ENCODE results near the gene POLR2H. TPM values are rescaled to one million over a fixed set of nuclear protein-coding genes. Genes with fewer than 3 reads are reported as not detected.
A peak's percentile ranks its signal among the peaks of the same experiment; 100 is the strongest.

Gene POLR2H
- total and polyA plus RNA-seq, 2 of the 4 experiments (the other 2 are of a cell fraction) = 47.7 to 130 TPM

- H3K9me3 ChIP-seq (ENCODE audit: control insufficient read depth, insufficient read depth, low read length) = no peaks in the 10 kb centered on the region
- peaks cover 11% of the 10 kb centered on the region for H4K20me1 ChIP-seq (ENCODE audit: insufficient read depth, low read length)
- peak overlapping the region; percentile 7 to 80; a peak in 3 of 4 replicates for H4K8ac ChIP-seq (ENCODE audit: low read depth in 2 of 2, low read length in 2 of 2)
- H3K14ac ChIP-seq (replicated peaks; ENCODE audit: low read depth, low read length) = peak overlapping the region; percentile 94
- H3K4ac ChIP-seq (ENCODE audit: low read depth, low read length) = peak overlapping the region; percentile 90
- BruUV-seq (replicated peaks) = TSS peak; percentile 30
- no peak overlapping the region for H2BK20ac ChIP-seq (ENCODE audit: low read depth, low read length)
- peak overlapping the region; percentile 93 for H2BK5ac ChIP-seq (ENCODE audit: low read depth, low read length, poor library complexity, severe bottlenecking)
- peaks cover 7% of the 10 kb centered on the region for H3K4me1 ChIP-seq (ENCODE audit: control insufficient read depth, insufficient read depth, low read length)
- CTCF ChIA-PET = interaction anchor here (1.0 to 1.1 kb wide), 2 partner anchors 9 kb away, joined by 6 to 11 read pairs; no protein-coding TSS in a partner anchor
- peak overlapping the region; percentile 85 for H2AK5ac ChIP-seq (ENCODE audit: low read depth, low read length)
- H3K18ac ChIP-seq (ENCODE audit: low read depth, low read length) = peak overlapping the region; percentile 61; the same call in 1 of the 2 replicates
- no peak overlapping the region; the same call in 2 of the 3 replicates for H2BK15ac ChIP-seq (ENCODE audit: low read depth, low read length)
- H3K27me3 ChIP-seq (ENCODE audit: control insufficient read depth, insufficient read depth, low read length) = no peaks in the 10 kb centered on the region
- dilution Hi-C loops (cut with HindIII; ENCODE audit: low sequenced_read_pairs, unreplicated experiment) (loop anchor here (25.0 kb wide), 1 partner anchor 174 kb away; no protein-coding TSS in a partner anchor), in situ Hi-C loops (cut with MboI; ENCODE audit: low sequenced_read_pairs) (no loop called here), intact Hi-C loops (cut with micrococcal nuclease) (loop anchor here (2.0 kb wide), 1 partner anchor 48 kb away; the partner anchor contains the start of gene EIF4G1)
- peaks cover 10% of the 10 kb centered on the region for H3K36me3 ChIP-seq (ENCODE audit: control insufficient read depth, insufficient read depth, low read length)
- H3K23ac ChIP-seq (ENCODE audit: low read depth, low read length) = peak overlapping the region; percentile 91
- ATAC-seq (ENCODE audit: low read depth) (peak; percentile 64), DNase-seq (peak; percentile 97)
- TF ChIP-seq RAD21 (IDR thresholded peaks at IDR 0.05; ENCODE audit: low read length) = peak; percentile 28; the same call in 1 of the 2 replicates
- no peak for TF ChIP-seq FOS (IDR thresholded peaks at IDR 0.05; ENCODE audit: low read depth, low read length)
- peak; percentile 74 for TF ChIP-seq POLR2A (IDR thresholded peaks at IDR 0.05; ENCODE audit: low read depth, low read length)
- peak; percentile 28; the same call in 1 of the 2 replicates for TF ChIP-seq SMC3 (IDR thresholded peaks at IDR 0.05; ENCODE audit: low read depth, low read length)
- TF ChIP-seq MAZ (IDR thresholded peaks at IDR 0.05; ENCODE audit: borderline replicate concordance, low read depth, low read length) = peak; percentile 54; the same call in 1 of the 2 replicates
- TF ChIP-seq CHD1 (IDR thresholded peaks at IDR 0.05; ENCODE audit: low read depth, low read length) = no peak
- TF ChIP-seq CTCF (conservative IDR thresholded peaks at IDR 0.05; ENCODE audit: low read depth, low read length) = peak; percentile 68
- H3K79me1 ChIP-seq (ENCODE audit: low read depth in 1 of 2, low read length in 2 of 2) = peaks cover 8 to 49% of the 10 kb centered on the region in 2 experiments
- H3K56ac ChIP-seq (ENCODE audit: extremely low read depth, insufficient read depth, low read length) = peak overlapping the region; percentile 81
- peak overlapping the region; percentile 96 for H2AK9ac ChIP-seq (replicated peaks; ENCODE audit: low read depth, low read length, poor library complexity)
- WGBS, 2 experiments (ENCODE audit: extremely low coverage in 2 of 2, insufficient read length in 1 of 2) = 0% methylated on average over 36 of the region's 68 CpGs; no CpG with 5 or more reads in 1 of the 2 experiments
- H4K91ac ChIP-seq (ENCODE audit: insufficient read depth, low read depth, low read length) = peak overlapping the region; percentile 46
- H3K9me1 ChIP-seq (ENCODE audit: insufficient read depth, low read length) = peaks cover 10% of the 10 kb centered on the region; the same call in 1 of the 2 replicates
- peak overlapping the region; percentile 89 for H3K9ac ChIP-seq (ENCODE audit: low read depth, low read length)
- H2AFZ ChIP-seq (replicated peaks; ENCODE audit: low read length, poor library complexity) = peak overlapping the region; percentile 92
- peak overlapping the region; percentile 25; the same call in 1 of the 2 replicates for H2BK120ac ChIP-seq (ENCODE audit: low read depth, low read length)
- H3K4me3 ChIP-seq (ENCODE audit: insufficient read depth, low read depth, low read length) = peak overlapping the region; percentile 56
- H4K5ac ChIP-seq (ENCODE audit: low read depth, low read length) = peak overlapping the region; percentile 65
- POLR2A ChIA-PET (ENCODE audit: unreplicated experiment) = interaction anchor here (0.6 kb wide), 1 partner anchor 538 kb away, joined by 7 read pairs; no protein-coding TSS in a partner anchor
- peak overlapping the region; percentile 95 for H3K27ac ChIP-seq (ENCODE audit: insufficient read depth, low read length)
- peak overlapping the region; percentile 95 for H3K4me2 ChIP-seq (ENCODE audit: low read depth, low read length)
Observed at GRCh38 chr3:184362668-184363546, 1.4 kb downstream of the POLR2H start.

Data from IMR-90 (cell line).